Erythroblast (primary cell): ENCODE results near the gene CCDC57.

Experiments used
- GATA1 ChIP-seq: IDR thresholded peaks from 2 replicates; pipeline ENCODE4 v1.6.1; 2011; ENCODE audit warnings: low read depth, mild to moderate bottlenecking, control low read depth, low read length, moderate library complexity
- POLR2A ChIP-seq: IDR thresholded peaks from 2 replicates; pipeline ENCODE4 v1.6.1; 2011; ENCODE audit warnings: mild to moderate bottlenecking, low read length

GRCh38 chr17:82232322-82232820 lies 19.7 kb upstream of the CCDC57 start:
- no peak for TF ChIP-seq POLR2A
- TF ChIP-seq GATA1, result no peak
